Measurements from ENCODE around the gene SDHAF3.
"Not testable (repeated sequence)": the region's sequence is repeated elsewhere in the genome, so short reads cannot be mapped to it uniquely, and the experiment has no call there.

The SDHAF3 gene

DNA sequence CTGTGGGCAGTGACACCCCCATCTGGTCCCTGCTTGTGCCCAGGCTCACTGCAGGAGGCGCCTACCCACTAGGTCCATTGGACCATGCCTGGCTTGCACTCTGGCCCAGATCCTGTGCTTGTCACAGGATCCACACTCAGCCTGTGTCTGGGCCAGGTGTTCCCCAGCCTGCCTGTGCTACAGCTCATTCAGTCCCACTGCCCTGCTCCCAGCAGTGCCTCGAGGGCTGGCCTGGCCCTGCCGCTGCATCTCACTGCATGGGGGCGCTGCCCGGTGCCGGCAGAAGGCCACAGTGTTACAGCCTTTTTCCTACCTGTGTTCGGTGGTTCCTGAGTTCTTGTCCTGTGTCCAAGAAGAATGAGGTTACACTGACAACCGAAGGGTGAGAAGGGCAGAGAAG lies 21.3 kb downstream of the SDHAF3 start:
- no peaks in the 10 kb centered on the region for H3K27me3 Mint-ChIP-seq
- no peak overlapping the region for H3K27ac Mint-ChIP-seq
- H3K4me3 Mint-ChIP-seq: no peak overlapping the region
- ATAC-seq (replicated peaks) (no peak), DNase-seq (no peak)
- H3K9me3 Mint-ChIP-seq: peaks cover 4 to 20% of the 10 kb centered on the region in 2 donors
- H3K4me1 Mint-ChIP-seq (ENCODE audit: low read depth in 2 of 2): peaks cover 5 to 17% of the 10 kb centered on the region in 2 donors
- H3K36me3 Mint-ChIP-seq (ENCODE audit: insufficient read depth): peaks cover 24% of the 10 kb centered on the region

- peaks cover 0 to 8% of the 10 kb centered on the region in 2 donors for H3K9me3 Mint-ChIP-seq
- H3K27me3 Mint-ChIP-seq: no peaks in the 10 kb centered on the region
- no peak overlapping the region for H3K27ac Mint-ChIP-seq
- peaks cover 4 to 6% of the 10 kb centered on the region in 2 donors for H3K4me1 Mint-ChIP-seq (ENCODE audit: low read depth in 2 of 2)
- no peak for ATAC-seq (replicated peaks)
- peaks cover 13% of the 10 kb centered on the region for H3K36me3 Mint-ChIP-seq (ENCODE audit: insufficient read depth)
- no peak for DNase-seq
- H3K4me3 Mint-ChIP-seq: no peak overlapping the region
Observed at GRCh38 chr7:97145068-97145467, 27.6 kb downstream of the SDHAF3 start.

- no peaks in the 10 kb centered on the region for H3K9me3 Mint-ChIP-seq
- no peak overlapping the region for H3K27ac Mint-ChIP-seq
- no peak overlapping the region for H3K4me3 Mint-ChIP-seq
- H3K27me3 Mint-ChIP-seq: no peaks in the 10 kb centered on the region
- DNase-seq: no peak
- H3K4me1 Mint-ChIP-seq (ENCODE audit: low read depth in 2 of 2): peaks cover 6 to 9% of the 10 kb centered on the region in 2 donors
- no peaks in the 10 kb centered on the region for H3K36me3 Mint-ChIP-seq (ENCODE audit: insufficient read depth)
- ATAC-seq (replicated peaks): no peak
Observed at GRCh38 chr7:97149843-97150242, 32.3 kb downstream of the SDHAF3 start.

GRCh38 chr7:97155897-97156418 lies 38.5 kb downstream of the SDHAF3 start:
- Mint-ChIP-seq H3K27ac (no peak overlapping the region), H3K4me1 (ENCODE audit: low read depth in 2 of 2) (peaks cover 3 to 6% of the 10 kb centered on the region in 2 donors), H3K27me3 (no peaks in the 10 kb centered on the region), H3K4me3 (no peak overlapping the region), H3K36me3 (ENCODE audit: insufficient read depth) (no peaks in the 10 kb centered on the region), H3K9me3 (no peaks in the 10 kb centered on the region)
- ATAC-seq (replicated peaks) (no peak), DNase-seq (no peak)

GRCh38 chr7:97159984-97160383 lies 42.5 kb downstream of the SDHAF3 start:
- not testable (repeated sequence) for DNase-seq; H3K9me3 Mint-ChIP-seq; H3K4me3 Mint-ChIP-seq; ATAC-seq (replicated peaks); H3K27ac Mint-ChIP-seq; H3K27me3 Mint-ChIP-seq; H3K36me3 Mint-ChIP-seq (ENCODE audit: insufficient read depth); H3K4me1 Mint-ChIP-seq (ENCODE audit: low read depth in 2 of 2)

- DNase-seq; H3K9me3 Mint-ChIP-seq; H3K4me1 Mint-ChIP-seq (ENCODE audit: low read depth in 2 of 2); H3K4me3 Mint-ChIP-seq; H3K36me3 Mint-ChIP-seq (ENCODE audit: insufficient read depth); ATAC-seq (replicated peaks); H3K27me3 Mint-ChIP-seq; H3K27ac Mint-ChIP-seq: not testable (repeated sequence)
Observed at GRCh38 chr7:97161609-97162008, 44.1 kb downstream of the SDHAF3 start.

DNA sequence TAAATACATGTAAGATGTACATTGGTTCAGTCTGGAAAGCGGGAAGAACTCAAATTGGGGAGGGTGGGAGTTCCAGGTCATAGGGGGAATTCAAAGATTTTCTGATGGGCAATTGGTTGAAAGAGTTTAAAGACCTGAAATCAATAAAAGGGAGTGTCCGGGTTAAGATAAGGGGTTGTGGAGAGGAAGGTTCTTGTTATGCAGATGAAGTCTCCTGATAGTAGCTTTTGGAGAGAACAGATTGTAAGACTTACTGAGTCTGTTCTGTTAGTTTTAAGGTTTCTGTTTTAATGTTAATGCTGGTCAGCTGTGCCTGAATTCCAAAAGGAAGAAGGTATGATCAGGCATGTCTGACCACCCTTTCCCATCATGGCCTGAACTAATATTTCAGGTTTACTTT lies 48.8 kb downstream of the SDHAF3 start:
- ATAC-seq (replicated peaks) (no peak), DNase-seq (no peak)
- Mint-ChIP-seq H3K9me3 (no peaks in the 10 kb centered on the region), H3K27me3 (no peaks in the 10 kb centered on the region), H3K36me3 (ENCODE audit: insufficient read depth) (no peaks in the 10 kb centered on the region), H3K4me1 (ENCODE audit: low read depth in 2 of 2) (peaks cover 6 to 10% of the 10 kb centered on the region in 2 donors), H3K27ac (no peak overlapping the region), H3K4me3 (no peak overlapping the region)

DNA sequence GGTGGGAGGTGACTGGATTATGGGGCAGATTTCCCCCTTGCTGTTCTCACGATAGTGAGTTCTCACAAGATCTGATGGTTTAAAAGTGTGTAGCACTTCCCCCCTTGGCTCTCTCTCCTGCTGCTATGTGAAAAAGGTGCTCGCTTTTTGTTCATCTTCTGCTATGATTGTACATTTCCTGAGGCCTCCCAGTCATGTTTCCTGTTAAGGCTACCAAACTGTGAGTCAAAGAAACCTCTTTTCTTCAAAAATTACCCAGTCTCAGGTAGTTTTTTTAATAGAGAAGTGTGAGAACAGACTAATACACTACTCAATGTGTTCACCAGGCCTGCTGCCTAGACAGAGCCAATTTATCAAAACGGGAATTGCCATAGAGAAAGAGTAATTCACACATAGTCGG lies 49.7 kb downstream of the SDHAF3 start:
- Mint-ChIP-seq H3K4me1 (ENCODE audit: low read depth in 2 of 2) (peaks cover 6 to 8% of the 10 kb centered on the region in 2 donors), H3K27ac (no peak overlapping the region), H3K9me3 (no peaks in the 10 kb centered on the region), H3K27me3 (no peaks in the 10 kb centered on the region), H3K4me3 (no peak overlapping the region), H3K36me3 (ENCODE audit: insufficient read depth) (no peaks in the 10 kb centered on the region)
- ATAC-seq (replicated peaks): no peak
- no peak for DNase-seq

GRCh38 chr7:97167749-97168148 lies 50.3 kb downstream of the SDHAF3 start:
- Mint-ChIP-seq H3K4me1 (ENCODE audit: low read depth in 2 of 2) (peaks cover 3 to 4% of the 10 kb centered on the region in 2 donors), H3K27me3 (no peaks in the 10 kb centered on the region), H3K9me3 (no peaks in the 10 kb centered on the region), H3K36me3 (ENCODE audit: insufficient read depth) (no peaks in the 10 kb centered on the region), H3K4me3 (no peak overlapping the region), H3K27ac (no peak overlapping the region)
- ATAC-seq (replicated peaks): no peak
- DNase-seq: no peak

DNA sequence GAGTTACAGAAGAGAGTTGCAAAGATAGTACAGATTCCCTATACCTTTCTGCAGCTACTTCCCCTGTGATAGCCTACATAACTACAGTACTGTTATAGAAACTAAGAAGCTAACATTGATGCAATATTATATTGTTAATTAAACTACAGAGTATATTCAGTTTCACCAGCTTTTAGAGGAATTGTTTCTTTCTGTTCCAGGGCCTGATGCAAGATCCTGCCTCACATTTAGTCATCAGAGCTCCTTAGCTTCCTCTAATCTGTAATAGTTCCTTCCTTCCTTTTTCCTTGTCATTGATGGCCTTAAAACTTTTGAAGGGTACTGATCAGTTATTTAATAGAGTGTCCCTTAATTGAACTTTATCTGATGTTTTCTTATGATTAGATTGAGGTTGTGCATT lies 56.8 kb downstream of the SDHAF3 start:
- H3K9me3 Mint-ChIP-seq: no peaks in the 10 kb centered on the region
- H3K27me3 Mint-ChIP-seq: no peaks in the 10 kb centered on the region
- H3K4me3 Mint-ChIP-seq: no peak overlapping the region
- no peak overlapping the region for H3K27ac Mint-ChIP-seq
- no peak for DNase-seq
- ATAC-seq (replicated peaks): no peak
- no peaks in the 10 kb centered on the region for H3K36me3 Mint-ChIP-seq (ENCODE audit: insufficient read depth)
- H3K4me1 Mint-ChIP-seq (ENCODE audit: low read depth in 2 of 2): peaks cover 0 to 6% of the 10 kb centered on the region in 2 donors

- Mint-ChIP-seq H3K27me3 (no peaks in the 10 kb centered on the region), H3K36me3 (ENCODE audit: insufficient read depth) (peaks cover 13% of the 10 kb centered on the region), H3K4me1 (ENCODE audit: low read depth in 2 of 2) (peaks cover 0 to 4% of the 10 kb centered on the region in 2 donors), H3K9me3 (no peaks in the 10 kb centered on the region), H3K4me3 (no peak overlapping the region), H3K27ac (no peak overlapping the region)
- peak; percentile 65 for ATAC-seq (replicated peaks)
- peak; percentile 21 to 38 (median 35) for DNase-seq
Observed at GRCh38 chr7:97179454-97180104, 62.1 kb downstream of the SDHAF3 start.

GRCh38 chr7:97187067-97187466 lies 69.6 kb downstream of the SDHAF3 start:
- Mint-ChIP-seq H3K4me3 (no peak overlapping the region), H3K27me3 (peaks cover 16 to 17% of the 10 kb centered on the region in 2 donors), H3K9me3 (no peaks in the 10 kb centered on the region), H3K36me3 (ENCODE audit: insufficient read depth) (peaks cover 8% of the 10 kb centered on the region), H3K4me1 (ENCODE audit: low read depth in 2 of 2) (no peaks in the 10 kb centered on the region), H3K27ac (no peak overlapping the region)
- no peak for ATAC-seq (replicated peaks)
- no peak for DNase-seq

DNA sequence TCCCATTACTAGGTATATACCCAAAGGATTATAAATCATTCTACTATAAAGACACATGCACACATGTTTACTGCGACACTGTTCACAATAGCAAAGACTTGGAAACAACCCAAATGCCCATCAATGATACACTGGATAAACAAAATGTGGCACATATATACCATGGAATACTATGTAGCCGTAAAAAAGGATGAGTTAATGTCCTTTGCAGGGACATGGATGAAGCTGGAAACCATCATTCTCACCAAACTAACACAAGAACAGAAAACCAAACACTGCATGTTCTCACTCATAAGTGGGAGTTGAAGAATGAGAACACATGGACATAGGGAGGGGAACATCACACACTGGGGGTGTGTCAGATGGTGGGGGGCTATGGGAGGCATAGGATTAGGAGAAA lies 78.7 kb downstream of the SDHAF3 start:
- not testable (repeated sequence) for H3K9me3 Mint-ChIP-seq

GRCh38 chr7:97198596-97198995 lies 81.1 kb downstream of the SDHAF3 start:
- H3K36me3 Mint-ChIP-seq (ENCODE audit: insufficient read depth): no peaks in the 10 kb centered on the region

More for the DNA sequence above, 78.7 kb downstream of the SDHAF3 start:
- not testable (repeated sequence) for H3K27ac Mint-ChIP-seq; H3K36me3 Mint-ChIP-seq (ENCODE audit: insufficient read depth); H3K4me3 Mint-ChIP-seq; ATAC-seq (replicated peaks); DNase-seq; H3K4me1 Mint-ChIP-seq (ENCODE audit: low read depth in 2 of 2)
- peaks cover 12 to 23% of the 10 kb centered on the region in 2 donors for H3K27me3 Mint-ChIP-seq

More at GRCh38 chr7:97198596-97198995, 81.1 kb downstream of the SDHAF3 start:
- ATAC-seq (replicated peaks) (no peak), DNase-seq (no peak)
- Mint-ChIP-seq H3K4me3 (no peak overlapping the region), H3K9me3 (peaks cover 0 to 5% of the 10 kb centered on the region in 2 donors), H3K27me3 (peaks cover 11 to 20% of the 10 kb centered on the region in 2 donors), H3K4me1 (ENCODE audit: low read depth in 2 of 2) (no peaks in the 10 kb centered on the region), H3K27ac (no peak overlapping the region)
